ENCODE results near the gene ICAM1.
A peak's percentile ranks its signal among the peaks of the same experiment; 100 is the strongest.

The ICAM1 gene

DNA sequence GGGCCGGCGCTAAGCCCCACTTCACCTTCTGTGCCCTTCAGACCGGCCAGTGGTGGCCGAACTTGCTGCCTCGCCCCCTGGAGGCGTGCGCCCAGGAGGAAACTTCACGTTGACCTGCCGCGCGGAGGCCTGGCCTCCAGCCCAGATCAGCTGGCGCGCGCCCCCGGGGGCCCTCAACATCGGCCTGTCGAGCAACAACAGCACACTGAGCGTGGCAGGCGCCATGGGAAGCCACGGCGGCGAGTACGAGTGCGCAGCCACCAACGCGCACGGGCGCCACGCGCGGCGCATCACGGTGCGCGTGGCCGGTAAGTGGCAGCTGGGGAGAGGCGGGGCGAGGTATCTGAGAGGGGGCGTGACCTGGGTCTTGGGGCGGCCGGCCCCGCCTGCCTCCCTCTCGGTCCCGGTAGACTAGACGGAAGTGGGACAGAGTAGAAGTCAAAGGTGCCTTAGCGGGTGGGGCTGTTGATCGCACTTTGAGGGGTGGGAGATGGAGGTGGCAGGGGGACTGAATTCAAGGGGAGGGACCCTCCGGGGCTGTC lies 24.5 kb downstream of the ICAM1 start:
- DNase-seq = peak; percentile 45

DNA sequence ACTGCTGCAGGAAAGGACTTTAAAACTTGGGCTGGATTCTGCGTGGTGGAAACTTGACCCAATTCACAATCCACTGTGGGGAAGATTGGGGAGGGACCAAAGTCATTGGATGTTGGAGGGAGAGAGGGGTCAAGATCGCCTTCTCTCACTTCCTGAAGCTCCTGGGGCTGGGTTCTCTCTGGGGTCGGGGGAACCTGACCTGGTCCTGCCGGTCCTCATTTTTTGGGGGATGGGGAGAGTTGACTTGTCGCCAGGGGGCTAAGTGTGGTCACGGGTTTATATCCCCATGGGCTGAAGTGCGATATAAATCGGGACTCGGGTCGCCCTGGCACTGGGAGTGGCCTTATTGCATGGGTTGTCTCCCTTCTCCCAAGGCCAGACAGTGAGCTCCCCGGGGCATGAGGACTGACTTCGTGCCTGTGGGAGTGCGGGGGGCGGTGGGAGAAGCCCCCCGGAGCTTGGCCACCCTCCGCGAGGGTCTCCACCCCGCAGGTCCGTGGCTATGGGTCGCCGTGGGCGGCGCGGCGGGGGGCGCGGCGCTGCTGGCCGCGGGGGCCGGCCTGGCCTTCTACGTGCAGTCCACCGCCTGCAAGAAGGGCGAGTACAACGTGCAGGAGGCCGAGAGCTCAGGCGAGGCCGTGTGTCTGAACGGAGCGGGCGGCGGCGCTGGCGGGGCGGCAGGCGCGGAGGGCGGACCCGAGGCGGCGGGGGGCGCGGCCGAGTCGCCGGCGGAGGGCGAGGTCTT lies 25.1 kb downstream of the ICAM1 start:
- no peak for DNase-seq

DNA sequence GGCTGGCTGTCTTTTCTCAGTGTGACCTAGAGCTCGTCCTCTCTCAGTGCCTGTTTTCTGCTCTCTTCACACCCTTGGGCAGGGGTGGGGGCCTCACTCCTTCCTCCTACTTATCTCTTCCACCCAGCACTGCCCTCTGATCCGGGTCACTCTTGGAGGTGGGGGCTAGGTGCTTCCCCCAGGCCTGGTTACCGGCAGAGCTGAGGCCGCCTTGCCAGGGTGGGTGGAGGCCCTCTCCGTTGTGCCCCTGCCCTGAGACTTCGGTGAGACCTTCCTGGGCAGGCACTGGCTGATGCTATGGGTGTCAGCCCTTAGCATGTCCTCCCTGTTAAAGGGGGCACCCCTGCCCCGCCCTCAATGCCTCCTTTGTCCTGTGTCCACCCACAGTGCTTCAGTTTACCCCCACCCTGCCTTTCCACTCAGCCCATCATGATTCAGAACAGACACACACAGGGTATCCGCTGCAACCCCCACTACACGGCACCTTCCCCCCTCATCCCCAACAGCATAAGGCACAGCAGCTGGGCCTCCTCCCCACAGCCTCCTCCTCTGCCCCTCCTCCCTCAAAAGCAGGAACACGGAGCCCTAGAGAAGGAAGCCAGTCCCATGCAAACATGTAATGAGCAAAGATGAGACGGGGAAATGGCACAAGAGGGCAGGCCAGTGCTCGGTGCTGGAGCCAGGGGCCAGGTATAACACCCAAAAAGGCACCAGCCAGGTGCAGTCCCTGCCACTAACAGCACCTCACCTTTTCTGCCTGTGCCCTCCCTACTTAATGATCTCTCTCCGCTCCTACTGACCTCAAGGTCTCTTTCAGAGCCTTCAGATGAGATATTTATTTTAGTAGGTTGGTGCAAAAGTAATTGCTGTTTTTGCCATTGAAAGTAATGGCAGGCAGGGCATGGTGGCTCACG lies 28.9 kb downstream of the ICAM1 start:
- DNase-seq = no peak

DNA sequence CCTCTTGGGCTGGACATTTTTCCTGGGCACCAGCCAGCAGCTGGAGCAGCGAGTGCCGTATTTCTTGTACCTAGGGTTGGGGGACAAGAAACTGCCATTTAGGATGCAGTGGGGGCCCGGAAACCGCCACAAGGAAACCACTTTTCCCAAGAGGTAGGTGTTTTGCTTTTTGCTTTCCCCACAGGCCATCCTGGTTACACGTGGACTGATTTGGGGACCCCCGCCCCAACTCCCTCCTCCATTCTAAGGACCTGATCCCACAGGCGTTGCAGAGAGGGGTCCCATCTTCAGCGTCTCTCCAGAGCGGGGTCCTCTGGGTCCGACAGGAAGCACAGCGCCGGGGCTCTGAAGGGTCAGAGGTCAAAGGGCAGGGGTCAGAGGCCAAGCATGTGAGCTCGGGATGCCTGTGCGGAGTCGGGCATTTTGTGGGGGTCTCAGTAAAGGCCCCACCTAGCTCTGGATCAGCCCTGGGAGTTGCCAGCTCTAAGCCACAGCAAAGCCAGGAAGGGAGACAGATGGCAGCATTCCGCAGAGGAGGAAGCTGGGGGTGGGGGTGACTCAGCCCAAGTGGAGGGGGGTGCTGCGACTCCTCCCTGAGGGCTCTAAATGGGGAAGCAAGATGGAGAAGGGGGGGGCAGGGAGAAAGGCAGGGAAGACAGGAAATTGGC lies 34.4 kb downstream of the ICAM1 start:
- no peak for DNase-seq

DNA sequence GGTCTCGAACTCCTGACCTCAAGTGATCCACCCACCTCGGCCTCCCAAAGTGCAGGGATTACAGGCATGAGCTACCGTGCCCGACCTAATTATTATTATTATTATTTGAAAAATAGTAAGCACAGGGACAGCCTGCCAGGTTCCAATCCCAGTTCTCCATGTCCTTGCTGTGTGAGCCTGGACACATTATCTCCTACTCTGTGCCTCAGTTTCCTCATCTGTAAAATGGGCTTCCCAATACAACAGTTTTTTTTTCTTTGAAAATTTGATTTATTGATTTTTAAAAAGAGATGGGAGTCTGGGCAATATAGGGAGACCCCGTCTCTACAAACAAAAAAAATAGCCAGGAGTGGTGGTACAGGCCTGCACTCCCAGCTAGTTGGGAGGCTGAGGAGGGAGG lies 35.4 kb downstream of the ICAM1 start:
- DNase-seq = no peak

DNA sequence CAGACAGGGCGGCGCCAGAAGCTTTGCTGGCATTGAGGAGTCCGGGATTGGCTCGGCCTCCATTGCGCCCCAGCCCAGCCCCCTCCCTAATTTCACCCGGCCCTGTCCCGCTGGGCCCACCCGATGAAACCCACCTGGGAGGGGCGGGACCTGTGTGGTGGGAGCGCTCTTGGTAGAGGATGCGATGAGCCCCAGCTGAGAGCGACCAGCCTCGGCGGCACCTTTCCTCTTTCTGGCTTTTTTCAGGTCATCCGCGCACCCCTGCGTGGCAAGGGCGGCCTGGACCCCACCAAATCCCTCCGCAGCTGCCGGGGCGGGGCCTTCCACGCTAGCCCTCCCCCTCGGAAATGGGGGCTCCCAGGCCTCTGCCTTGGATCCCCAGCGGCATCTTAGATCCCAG lies 38.5 kb downstream of the ICAM1 start, which contains the start of gene ZGLP1:
TSS of gene ZGLP1 (minus strand) at position 393 of the 400 bp plus-strand sequence.
- DNase-seq = no peak

DNA sequence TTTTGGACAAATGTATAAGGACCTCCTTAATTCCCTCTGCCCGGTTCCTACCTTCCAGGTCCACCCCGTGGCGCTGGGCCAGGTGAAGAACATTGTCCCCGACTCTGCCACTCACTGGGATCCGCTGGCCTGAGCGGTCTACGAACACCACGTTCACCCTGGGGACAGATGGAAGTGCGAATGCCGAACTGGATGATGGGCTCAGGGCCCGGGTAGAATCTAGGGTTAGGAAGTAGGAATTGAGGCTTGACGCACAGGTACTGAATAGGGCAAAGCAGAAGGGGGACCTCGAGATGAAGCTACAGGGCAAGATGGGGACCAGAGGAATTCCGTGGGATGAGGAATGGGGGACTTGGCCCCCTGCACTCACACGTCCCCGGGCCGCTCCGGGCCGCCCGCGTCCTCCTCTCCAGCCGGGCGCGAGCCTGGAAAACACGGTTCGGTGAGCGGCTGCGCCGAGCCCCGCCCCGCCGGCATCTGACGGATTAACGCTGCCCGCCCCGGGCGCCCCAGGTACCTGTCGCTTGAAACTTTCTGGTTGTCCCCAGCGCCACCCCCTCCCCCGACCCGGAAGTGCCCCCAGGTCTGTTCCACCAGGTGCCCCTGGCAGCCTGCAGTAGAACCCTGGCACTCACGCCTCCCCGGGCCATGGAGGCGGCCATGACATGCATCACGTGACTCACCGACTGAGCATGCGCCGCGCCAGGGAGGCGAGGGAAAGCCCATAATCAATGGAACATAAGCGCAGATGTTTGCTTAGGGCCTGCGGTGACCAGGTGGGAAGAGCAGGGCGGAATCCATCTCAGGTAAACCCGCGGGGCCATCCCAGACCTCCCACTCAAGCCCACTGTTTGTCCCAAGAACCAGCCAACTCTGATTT lies 44.7 kb downstream of the ICAM1 start, which contains the start of gene FDX2:
TSS of gene FDX2 (minus strand) at position 681 of the 880 bp plus-strand sequence. CDS start at position 662, 19 bp downstream.
- DNase-seq = peak; percentile 86

DNA sequence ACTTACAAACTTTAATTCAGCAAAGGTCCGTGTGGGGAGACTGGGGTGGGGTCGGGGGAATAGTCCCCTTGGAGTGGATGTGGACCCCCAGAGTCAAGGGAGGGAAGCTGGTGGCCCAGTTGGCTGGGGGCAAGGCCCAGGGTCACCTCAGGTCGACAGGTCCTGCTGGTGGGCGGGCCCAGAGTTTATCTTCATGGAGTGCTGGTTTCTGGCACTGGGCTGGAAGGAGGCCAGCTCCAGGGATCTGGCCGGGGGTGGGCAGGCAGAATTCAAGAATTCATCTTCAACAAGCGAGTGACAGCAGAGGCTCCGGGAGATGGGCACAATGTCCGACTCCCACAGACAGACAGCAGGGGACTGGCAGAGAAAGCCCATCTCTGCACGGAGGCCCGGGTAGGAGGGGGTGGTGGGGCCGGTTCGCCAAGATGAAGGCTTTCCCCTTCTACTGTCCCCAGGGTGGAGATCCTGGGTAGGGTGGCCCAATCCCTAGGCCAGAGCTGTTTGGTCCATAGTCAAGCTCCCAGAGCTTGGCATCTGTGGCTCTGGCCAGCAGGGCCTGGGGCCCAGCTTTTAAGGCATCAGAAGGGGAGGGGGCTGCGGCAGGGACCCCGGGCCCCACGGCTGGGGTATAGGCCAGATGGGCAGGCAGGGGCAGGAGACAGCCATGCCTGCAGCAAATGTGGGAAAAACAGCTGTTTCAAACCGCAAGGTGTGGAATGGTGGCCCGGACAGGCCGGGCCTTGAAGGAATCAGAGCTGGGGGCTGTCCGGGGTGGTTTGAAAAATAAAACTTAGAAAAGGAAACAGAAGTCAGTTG lies 45.5 kb downstream of the ICAM1 start:
- DNase-seq = no peak

DNA sequence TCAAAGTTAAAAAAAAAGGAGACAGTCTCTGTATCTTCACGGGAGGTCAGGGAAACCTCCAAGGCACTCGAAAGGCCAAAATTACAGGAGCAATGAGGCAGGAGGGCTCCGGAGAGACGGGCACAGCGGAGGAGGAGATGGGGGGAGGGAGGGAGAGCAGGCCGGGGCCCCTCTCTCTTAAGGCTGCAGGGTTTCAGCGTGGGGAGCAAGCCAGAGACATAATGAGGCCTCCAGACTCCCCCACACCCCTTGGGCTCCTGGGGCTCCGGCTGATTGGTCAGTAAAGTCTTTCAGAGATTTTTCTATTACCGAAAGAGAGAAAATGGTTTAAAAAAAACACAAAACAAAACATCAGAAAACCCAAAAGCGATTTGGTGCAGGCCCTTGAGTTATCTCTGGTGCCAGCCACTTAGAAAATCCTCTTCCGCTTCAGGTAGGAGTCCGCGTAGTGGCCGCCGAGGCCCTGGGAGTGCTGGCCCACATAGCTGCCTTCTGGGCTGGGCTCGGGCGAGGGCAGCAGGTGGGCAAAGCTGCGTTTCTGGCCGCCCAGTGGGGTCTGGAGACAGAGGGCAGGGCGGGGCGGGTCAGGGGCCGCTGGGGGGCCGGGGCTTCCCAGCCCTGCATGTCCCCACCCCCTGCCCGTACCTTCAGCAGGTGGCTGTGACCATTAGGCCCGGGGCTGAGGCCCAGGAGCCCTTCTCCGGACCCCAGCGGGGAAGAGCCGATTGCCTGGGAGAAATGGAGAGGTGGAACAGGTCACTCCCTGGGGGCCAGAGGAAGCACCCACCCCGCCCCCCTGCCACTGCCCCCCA lies 46.3 kb downstream of the ICAM1 start:
- no peak for DNase-seq

DNA sequence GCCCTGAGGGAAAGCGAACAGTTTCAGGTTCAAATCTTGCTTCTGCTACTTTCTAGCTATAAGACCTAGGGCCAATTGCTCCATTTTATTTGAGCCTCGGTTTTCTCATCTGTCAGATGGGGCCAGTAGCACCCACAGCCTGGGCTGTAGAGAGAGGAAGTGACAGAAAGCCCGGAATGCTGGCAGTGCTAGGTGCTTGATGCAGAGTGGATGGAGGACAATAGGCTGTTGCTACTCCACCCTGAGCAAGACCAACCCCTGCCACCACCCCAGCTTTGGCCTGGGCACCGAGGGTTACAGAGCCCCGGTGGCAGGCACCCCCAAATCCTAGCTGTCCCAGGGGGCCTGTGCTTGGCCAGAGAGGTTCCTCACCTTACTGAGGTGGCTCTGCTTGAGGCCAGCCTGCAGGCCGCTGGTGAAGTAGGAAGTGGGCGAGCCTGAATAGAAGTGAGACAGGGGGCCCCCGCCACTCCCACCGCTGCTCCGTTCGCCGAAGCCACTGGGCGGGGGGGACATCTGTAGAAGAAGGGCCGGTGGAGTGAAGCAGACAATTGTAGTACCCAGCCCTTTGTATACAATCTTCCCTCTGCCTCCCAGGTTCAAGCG lies 47.0 kb downstream of the ICAM1 start:
- DNase-seq = no peak

DNA sequence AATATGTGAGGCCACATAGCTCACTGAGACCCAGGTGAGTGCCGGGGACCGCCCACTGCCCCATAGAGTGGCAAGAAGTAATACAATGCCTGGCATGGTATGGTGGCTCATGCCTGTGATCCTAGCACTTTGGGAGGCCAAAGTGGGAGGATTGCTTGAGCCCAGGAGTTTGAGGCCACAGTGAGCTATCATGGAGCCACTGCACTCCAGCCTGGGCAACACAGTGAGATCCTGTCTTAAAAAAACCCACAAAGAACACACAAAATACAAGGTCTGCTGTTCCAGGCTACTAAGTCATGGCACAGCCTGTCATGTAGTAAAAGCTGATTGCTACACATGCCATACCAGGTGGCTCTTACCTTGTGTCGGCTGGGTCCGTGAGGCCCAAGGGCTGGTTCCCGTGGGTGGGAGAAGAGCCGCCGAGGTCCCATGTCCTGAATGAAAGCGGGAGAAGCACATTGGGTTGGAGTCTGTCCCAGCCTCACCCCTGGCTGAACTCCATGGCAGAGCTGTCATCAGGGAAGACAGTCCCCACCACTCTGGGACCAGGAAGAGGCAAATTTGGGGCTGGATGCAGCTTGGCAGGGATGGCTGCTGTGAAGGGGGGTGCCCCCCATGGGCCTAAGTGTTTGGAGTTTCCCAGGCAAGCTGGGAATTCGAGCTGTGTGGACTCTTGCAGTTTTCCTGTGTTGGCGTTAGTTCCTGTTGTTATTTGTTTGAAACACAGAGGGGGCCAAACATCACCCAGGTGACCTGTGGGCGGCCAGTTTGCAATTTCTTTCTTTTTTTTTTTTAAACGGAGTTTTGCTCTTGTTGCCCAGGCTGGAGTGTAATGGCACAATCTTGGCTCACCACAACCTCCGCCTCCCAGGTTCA lies 48.1 kb downstream of the ICAM1 start:
- no peak for DNase-seq

DNA sequence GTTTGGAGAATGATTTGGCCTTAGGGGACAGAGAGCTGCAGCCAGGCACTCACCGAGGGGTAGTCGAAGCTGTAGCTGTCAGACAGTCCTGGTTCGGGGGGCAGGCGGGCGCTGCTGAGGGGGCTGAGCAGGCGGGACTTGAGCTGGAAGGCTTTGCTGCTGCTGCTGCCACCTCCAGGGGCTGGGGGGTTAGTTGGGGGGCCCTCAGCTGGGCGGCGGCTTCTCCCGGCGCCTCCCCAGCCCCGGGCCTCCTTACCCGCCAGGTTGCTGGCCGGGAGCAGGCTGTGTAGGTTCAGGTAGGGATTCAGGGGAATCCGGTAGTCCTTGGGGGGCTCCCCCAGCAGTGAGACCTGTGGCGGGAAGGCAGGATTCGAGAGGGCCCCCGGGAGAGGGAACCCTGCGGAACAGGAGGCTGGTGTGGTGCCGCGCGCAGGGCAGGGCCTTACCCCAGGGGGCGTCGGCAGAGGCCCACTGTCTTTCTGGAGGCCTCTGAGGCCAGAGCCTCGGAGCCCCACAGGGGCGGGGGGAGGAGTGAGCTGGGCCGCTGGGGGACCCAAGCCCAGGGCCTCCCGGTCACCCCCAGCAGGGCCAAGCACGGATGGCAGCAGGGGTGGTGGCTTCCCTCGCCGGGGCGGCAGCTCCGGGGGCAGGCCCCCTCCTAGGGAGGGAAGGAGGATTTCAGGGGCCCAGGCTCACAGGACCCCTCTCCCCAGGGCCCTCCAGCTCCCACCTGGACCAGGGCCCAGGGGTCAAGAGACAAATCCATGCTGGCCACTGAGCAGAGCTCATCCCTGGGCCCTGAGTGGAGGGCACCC lies 49.9 kb downstream of the ICAM1 start:
- DNase-seq = no peak

DNA sequence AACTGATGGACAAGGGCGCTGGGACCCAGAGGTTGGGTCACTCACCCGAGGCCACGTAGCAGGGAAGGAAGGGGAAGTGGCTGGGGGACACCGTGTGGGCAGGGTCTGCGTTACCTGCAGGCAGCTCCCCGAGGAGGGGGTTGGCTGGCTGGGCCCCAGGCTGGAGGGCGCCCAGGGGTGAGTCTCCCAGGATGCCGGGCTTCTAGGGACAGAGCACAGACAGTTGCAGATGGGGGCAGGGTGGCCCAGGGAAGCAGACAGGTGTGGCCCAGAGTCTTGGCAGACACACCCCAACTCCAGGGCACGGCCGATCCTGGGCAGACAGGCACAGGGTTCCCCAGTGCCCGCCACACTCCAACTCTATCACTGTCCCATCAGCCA lies 50.5 kb downstream of the ICAM1 start:
- DNase-seq = no peak

DNA sequence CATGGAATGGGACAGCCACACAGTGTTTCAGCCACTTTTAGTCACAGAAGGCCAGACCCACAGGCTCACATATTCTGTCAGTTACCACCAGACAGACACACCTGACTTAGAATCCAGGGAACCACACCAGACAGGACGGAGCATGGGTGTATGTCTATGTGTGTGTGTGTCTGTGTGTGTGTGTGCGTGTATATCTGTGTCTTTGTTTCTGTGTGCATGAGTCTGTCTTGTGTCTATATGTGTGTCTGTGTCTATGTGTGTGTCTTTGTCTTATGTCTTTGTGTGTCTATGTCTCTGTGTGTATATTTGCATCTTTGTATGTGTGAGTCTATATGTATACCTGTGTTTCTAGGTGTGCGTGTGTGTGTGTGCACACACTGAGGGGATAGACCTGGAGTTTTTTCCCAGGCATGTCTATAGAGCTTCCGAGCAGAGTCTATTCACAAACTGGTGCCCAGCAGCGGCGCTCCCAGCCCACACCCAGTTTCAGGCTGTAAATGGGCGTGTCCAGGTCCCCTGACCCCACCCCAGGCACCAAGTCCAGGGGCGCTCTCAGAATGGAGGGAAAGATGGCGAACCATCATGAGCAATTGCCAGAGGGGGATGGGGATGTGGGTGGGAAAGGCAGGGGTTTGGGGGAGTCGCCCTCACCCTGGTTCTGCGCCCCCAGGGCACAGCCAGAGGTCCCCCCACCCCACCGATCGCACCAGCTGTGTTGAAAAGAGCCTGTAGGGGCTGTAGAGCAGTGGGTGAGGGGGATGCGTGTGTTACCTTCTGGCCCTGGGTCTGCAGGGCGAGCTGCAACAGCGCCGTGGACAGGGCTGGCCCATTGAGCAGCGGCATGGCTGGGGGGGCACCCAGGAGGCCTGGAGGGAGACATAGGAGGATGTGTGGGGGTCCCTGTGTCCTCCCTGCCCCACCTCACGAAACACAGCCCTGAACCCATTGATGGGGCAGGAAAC lies 51.2 kb downstream of the ICAM1 start:
- DNase-seq = no peak

DNA sequence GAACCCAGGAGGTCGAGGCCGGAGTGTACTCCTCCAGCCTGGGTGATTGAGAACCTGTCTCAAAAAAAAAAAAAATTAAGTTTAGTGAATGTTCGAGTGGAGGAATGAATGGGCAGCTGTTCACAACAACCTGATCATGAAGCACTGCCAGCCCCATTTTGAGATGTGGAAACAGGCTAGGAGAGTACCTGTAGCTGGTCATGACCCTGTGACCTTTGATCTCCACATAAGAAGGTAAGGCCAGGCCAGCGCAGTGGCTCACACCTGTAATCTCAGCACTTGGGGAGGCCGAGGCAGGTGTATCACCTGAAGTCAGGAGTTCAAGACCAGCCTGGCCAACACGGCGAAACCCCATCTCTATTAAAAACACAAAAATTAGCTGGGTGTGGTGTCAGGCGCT lies 54.8 kb downstream of the ICAM1 start:
- no peak for DNase-seq

DNA sequence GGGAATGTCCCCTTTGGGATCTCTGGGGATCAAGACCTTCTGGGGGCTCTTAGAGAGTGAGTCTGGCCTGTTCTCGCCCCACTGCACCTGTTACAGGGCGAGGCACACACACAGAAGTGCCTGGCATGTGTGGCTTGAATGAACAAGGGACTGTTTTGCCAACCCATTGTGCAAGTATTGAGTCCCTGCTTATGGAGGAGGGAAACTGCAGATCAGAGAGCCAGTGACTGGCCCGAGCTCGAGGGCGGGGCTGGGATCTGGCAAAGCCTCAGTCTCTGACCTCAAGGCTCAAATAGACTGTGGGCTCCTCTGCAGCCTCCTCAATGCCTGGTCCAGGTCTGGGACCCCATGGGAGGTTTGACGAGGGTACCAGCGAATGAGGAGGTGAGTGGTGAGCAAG lies 56.9 kb downstream of the ICAM1 start:
- DNase-seq = no peak

All from activated gamma-delta T cell (primary cell).